Endothelial cell of umbilical vein (primary cell): ENCODE data around the gene CTDSPL. TPM values are rescaled to one million over a fixed set of nuclear protein-coding genes. Genes with fewer than 3 reads are reported as not detected.

Experiments
- BruUV-seq: library from RNA; stranded (reverse); fragments of 400-500 nt; replicated peaks from 2 replicates; lab custom pipeline; 2021; lab: Mats Ljungman, UMichigan
- CTCF ChIA-PET: fragments of 300-600, 350-600 bp; sonication (Branson Sonifier 250); formaldehyde crosslinking; loops from one replicate; lab custom pipeline; 2021; ENCODE audit warnings: antibody characterized with exemption, inconsistent platforms; lab: Charles Lee
- POLR2A ChIA-PET: fragments of 300-600, 350-600 bp; sonication (Branson Sonifier 250); formaldehyde crosslinking; loops from one replicate; lab custom pipeline; 2021; ENCODE audit warnings: antibody characterized with exemption, inconsistent platforms; lab: Charles Lee
- DNase-seq: peaks from one replicate; pipeline ENCODE4 v3.0.0-alpha.2; 2011; ENCODE audit warnings: low read depth, low spot score
- FAIRE-seq: peaks from 2 replicates; lab custom pipeline; 2011; peaks lifted over from hg19 to GRCh38; lab: Jason Lieb, UNC
- H2AFZ ChIP-seq: 2 replicates; pipeline ENCODE4 v1.6.0; 2012; ENCODE audit warnings: low read depth, low read length, control low read depth, inconsistent platforms
- H3K27ac ChIP-seq: 2 replicates; pipeline ENCODE4 v1.5.1; 2011; ENCODE audit warnings: low read depth, mild to moderate bottlenecking, control low read depth, low read length, moderate library complexity; ENCODE audit not compliant: insufficient read depth
- H3K27me3 ChIP-seq, 2 experiments: 2 replicates each; pipeline versions ENCODE4 v1.6.0 to v1.6.1; 2011; ENCODE audit warnings: low read length in 2 of 2, mixed read lengths in 1 of 2; ENCODE audit not compliant: control insufficient read depth in 2 of 2, insufficient read depth in 2 of 2
- H3K36me3 ChIP-seq, 2 experiments: 2 replicates in 1 of 2; 3 replicates in 1 of 2; pipeline ENCODE4 v1.5.1; 2011; ENCODE audit warnings: low read length in 2 of 2, mild to moderate bottlenecking in 1 of 2, moderate library complexity in 1 of 2; ENCODE audit not compliant: control insufficient read depth in 2 of 2, insufficient read depth in 2 of 2; ENCODE audit errors: extremely low read depth in 1 of 2
- H3K4me1 ChIP-seq: 3 replicates; pipeline ENCODE4 v1.5.1; 2011; ENCODE audit warnings: mild to moderate bottlenecking, low read length; ENCODE audit not compliant: control insufficient read depth, insufficient read depth; ENCODE audit errors: extremely low read depth
- H3K4me2 ChIP-seq: 2 replicates; pipeline ENCODE4 v1.6.1; 2011; ENCODE audit warnings: low read length, control low read depth, mixed read lengths; ENCODE audit not compliant: insufficient read depth
- H3K4me3 ChIP-seq, 3 experiments: fragments of 200-600 bp in 1 of 3; sonication (generic), shearing (Covaris generic) in 1 of 3; replicated peaks in 1 of 3; 2 replicates each; pipeline ENCODE4 v1.5.1; 2011 to 2016; ENCODE audit warnings: control low read depth in 3 of 3, low read length in 3 of 3, mild to moderate bottlenecking in 2 of 3, inconsistent platforms in 1 of 3, low read depth in 1 of 3, moderate library complexity in 1 of 3; ENCODE audit not compliant: insufficient read depth in 1 of 3
- H3K79me2 ChIP-seq: 2 replicates; pipeline ENCODE4 v1.6.0; 2012; ENCODE audit warnings: low read length, inconsistent platforms; ENCODE audit not compliant: control insufficient read depth, insufficient read depth
- H3K9ac ChIP-seq: replicated peaks from 2 replicates; pipeline ENCODE3; 2011; ENCODE audit warnings: low read length, control low read depth; ENCODE audit not compliant: insufficient read depth; ENCODE audit errors: extremely low read depth
- H3K9me1 ChIP-seq: replicated peaks from 3 replicates; pipeline ENCODE4 v1.6.0; 2011; ENCODE audit warnings: mild to moderate bottlenecking, low read length; ENCODE audit not compliant: control insufficient read depth, insufficient read depth; ENCODE audit errors: extremely low read depth
- H3K9me3 ChIP-seq: replicated peaks from 2 replicates; pipeline ENCODE4 v1.5.1; 2012; ENCODE audit warnings: low read length, inconsistent platforms; ENCODE audit not compliant: control insufficient read depth, insufficient read depth
- H4K20me1 ChIP-seq: replicated peaks from 2 replicates; pipeline ENCODE3; 2011; ENCODE audit warnings: mild to moderate bottlenecking, low read length; ENCODE audit not compliant: control insufficient read depth, insufficient read depth; ENCODE audit errors: extremely low read depth
- EZH2 ChIP-seq: IDR thresholded peaks from 2 replicates; pipeline ENCODE4 v1.6.1; 2012; ENCODE audit warnings: borderline replicate concordance, low read depth, mild to moderate bottlenecking, moderate library complexity, low read length, inconsistent platforms; ENCODE audit not compliant: severe bottlenecking
- FOS ChIP-seq: IDR thresholded peaks from 2 replicates; pipeline ENCODE4 v1.6.1; 2011; ENCODE audit warnings: mild to moderate bottlenecking, low read length, moderate library complexity, borderline replicate concordance; ENCODE audit not compliant: insufficient read depth
- GATA2 ChIP-seq: IDR thresholded peaks from 2 replicates; pipeline ENCODE4 v1.7.0; 2011; ENCODE audit warnings: low read depth, mild to moderate bottlenecking, moderate library complexity, mixed read lengths, low read length; ENCODE audit not compliant: insufficient read length, insufficient read depth
- JUN ChIP-seq: IDR thresholded peaks from 2 replicates; pipeline ENCODE4 v1.6.1; 2011; ENCODE audit warnings: borderline replicate concordance, low read depth; ENCODE audit not compliant: insufficient read length, insufficient read depth
- MYC ChIP-seq: IDR thresholded peaks from one replicate; pipeline ENCODE4 v1.6.1; 2011; ENCODE audit warnings: mild to moderate bottlenecking, low read depth, low read length
- POLR2A ChIP-seq: IDR thresholded peaks from 2 replicates; pipeline ENCODE4 v1.6.1; 2012; ENCODE audit warnings: low read depth, mild to moderate bottlenecking, control low read depth, low read length
- POLR2AphosphoS5 ChIP-seq: IDR thresholded peaks from 2 replicates; pipeline ENCODE4 v1.6.1; 2012; ENCODE audit warnings: low read depth, mild to moderate bottlenecking, control low read depth, low read length, moderate library complexity; ENCODE audit not compliant: insufficient read depth
- dilution Hi-C: fragments of 300-500 bp; cut with MboI; formaldehyde crosslinking; loops from one replicate; pipeline ENCODE4 v1.15.0; 2019; ENCODE audit warnings: low sequenced_read_pairs; ENCODE audit not compliant: extremely low pct_ligation_motif_present
- intact Hi-C: fragments of 100-400 bp; cut with micrococcal nuclease; formaldehyde crosslinking; loops from one replicate; pipeline ENCODE4 v1.10.0; 2022
- polyA plus RNA-seq, 4 experiments: library from polyadenylated mRNA; depleted of rRNA in 3 of 4; stranded (reverse) in 3 of 4; unstranded in 1 of 4; fragments of >200 nt; gene quantifications; 2 replicates each; pipeline versions ENCODE4 v1.2.1 to v1.2.3, GENCODE V29; 2011 to 2012; ENCODE audit warnings: missing spikeins in 1 of 4
- total RNA-seq: library from RNA; stranded (reverse); gene quantifications from 2 replicates; pipeline ENCODE4 v1.2.3, GENCODE V29; 2021
- TF ChIP-seq, protein P1 (sequence below), 2 donors: IDR thresholded peaks; 1 replicate in 1 of 2; 2 replicates in 1 of 2; pipeline ENCODE4 v1.5.1; 2011; ENCODE audit warnings: low read length in 2 of 2, mild to moderate bottlenecking in 2 of 2, moderate library complexity in 2 of 2, control low read depth in 1 of 2, inconsistent platforms in 1 of 2, low read depth in 1 of 2; ENCODE audit not compliant: insufficient read depth in 1 of 2; ENCODE audit errors: extremely low read depth in 1 of 2
- TF ChIP-seq, protein P2 (sequence below): IDR thresholded peaks from 2 replicates; pipeline ENCODE4 v1.6.1; 2011; ENCODE audit not compliant: insufficient read depth, insufficient read length

CTDSPL gene
- total and polyA plus RNA-seq, 2 donors (not counting 3 experiments of a cell fraction or from before 2014, with no cell fraction given) = 30.1 to 43.2 TPM

DNA sequence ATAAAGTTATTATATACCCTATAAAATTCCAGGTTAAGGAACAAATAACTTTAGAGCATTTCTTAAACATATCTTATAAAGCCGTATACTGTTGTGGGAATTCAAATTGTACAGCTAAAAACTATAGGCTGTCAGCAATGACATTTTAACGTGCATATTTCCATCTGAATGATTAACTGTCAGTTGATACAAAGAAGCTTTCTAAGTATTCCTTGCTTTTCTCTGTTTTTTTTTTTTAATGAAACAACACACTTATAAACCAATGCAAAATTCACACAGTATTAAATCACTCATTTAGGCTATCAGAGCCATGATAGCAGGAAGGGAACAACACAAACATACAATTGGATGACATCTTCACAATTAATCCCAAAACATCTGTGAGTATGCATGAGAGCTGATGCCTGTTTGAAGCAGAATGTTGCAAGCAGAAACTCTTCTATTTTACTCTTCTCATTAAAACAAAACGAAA is 61.9 kb downstream of the CTDSPL start:
- Histone ChIP-seq H3K9me3 (no peaks in the 10 kb centered on the region), H3K9ac (no peak overlapping the region), H3K79me2 (no peaks in the 10 kb centered on the region), H2AFZ (no peak overlapping the region), H3K9me1 (no peaks in the 10 kb centered on the region), H4K20me1 (no peaks in the 10 kb centered on the region), H3K27me3 (no peaks in the 10 kb centered on the region), H3K27ac (no peak overlapping the region), H3K4me1 (peaks cover 2% of the 10 kb centered on the region), H3K4me2 (no peak overlapping the region), H3K4me3 (no peak overlapping the region), H3K36me3 (no peaks in the 10 kb centered on the region)
- ChIA-PET CTCF (interaction anchor here (3.4 kb wide), 1 partner anchor 44 kb away, joined by 16 read pairs; no protein-coding TSS in a partner anchor), POLR2A (no interaction called here)
- dilution Hi-C loops (no loop called here), intact Hi-C loops (no loop called here)
- FAIRE-seq = no peak
- TF ChIP-seq, protein P1, sequence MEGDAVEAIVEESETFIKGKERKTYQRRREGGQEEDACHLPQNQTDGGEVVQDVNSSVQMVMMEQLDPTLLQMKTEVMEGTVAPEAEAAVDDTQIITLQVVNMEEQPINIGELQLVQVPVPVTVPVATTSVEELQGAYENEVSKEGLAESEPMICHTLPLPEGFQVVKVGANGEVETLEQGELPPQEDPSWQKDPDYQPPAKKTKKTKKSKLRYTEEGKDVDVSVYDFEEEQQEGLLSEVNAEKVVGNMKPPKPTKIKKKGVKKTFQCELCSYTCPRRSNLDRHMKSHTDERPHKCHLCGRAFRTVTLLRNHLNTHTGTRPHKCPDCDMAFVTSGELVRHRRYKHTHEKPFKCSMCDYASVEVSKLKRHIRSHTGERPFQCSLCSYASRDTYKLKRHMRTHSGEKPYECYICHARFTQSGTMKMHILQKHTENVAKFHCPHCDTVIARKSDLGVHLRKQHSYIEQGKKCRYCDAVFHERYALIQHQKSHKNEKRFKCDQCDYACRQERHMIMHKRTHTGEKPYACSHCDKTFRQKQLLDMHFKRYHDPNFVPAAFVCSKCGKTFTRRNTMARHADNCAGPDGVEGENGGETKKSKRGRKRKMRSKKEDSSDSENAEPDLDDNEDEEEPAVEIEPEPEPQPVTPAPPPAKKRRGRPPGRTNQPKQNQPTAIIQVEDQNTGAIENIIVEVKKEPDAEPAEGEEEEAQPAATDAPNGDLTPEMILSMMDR (IDR thresholded peaks at IDR 0.05; ENCODE audit: extremely low read depth in 1 of 2, insufficient read depth in 1 of 2, low read depth in 1 of 2, low read length in 2 of 2) = no peak
- TF ChIP-seq POLR2AphosphoS5 (no peak), EZH2 (no peak), POLR2A (no peak), MYC (no peak), GATA2 (no peak), FOS (no peak), JUN (no peak)
- TF ChIP-seq, protein P2, sequence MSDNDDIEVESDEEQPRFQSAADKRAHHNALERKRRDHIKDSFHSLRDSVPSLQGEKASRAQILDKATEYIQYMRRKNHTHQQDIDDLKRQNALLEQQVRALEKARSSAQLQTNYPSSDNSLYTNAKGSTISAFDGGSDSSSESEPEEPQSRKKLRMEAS = no peak
- DNase-seq = no peak
- no TSS peak for BruUV-seq
